Activated gamma-delta T cell treated with Interleukin-2 at 50 U/mL for 16 hours (primary cell): ENCODE data around the gene PRDX5.
"Not testable (repeated sequence)": the region's sequence is repeated elsewhere in the genome, so short reads cannot be mapped to it uniquely, and the experiment has no call there.

Experiments used
- DNase-seq: peaks from one replicate; pipeline ENCODE4 v3.0.0-alpha.2; 2020

Gene PRDX5

GRCh38 chr11:64306563-64306875 is 11.4 kb upstream of the PRDX5 start:
- DNase-seq = no peak

- no peak for DNase-seq
Observed at GRCh38 chr11:64306876-64307622, 10.9 kb upstream of the PRDX5 start.

GRCh38 chr11:64307795-64308194 is 10.1 kb upstream of the PRDX5 start:
- not testable (repeated sequence) for DNase-seq

- DNase-seq = no peak
Observed at GRCh38 chr11:64312947-64313346, 5.0 kb upstream of the PRDX5 start.

GRCh38 chr11:64313491-64314145 is 4.3 kb upstream of the PRDX5 start:
- DNase-seq = no peak

- DNase-seq = no peak
Observed at GRCh38 chr11:64314146-64314804, 3.6 kb upstream of the PRDX5 start.

- no peak for DNase-seq
Observed at GRCh38 chr11:64314805-64315561, 2.9 kb upstream of the PRDX5 start.

- DNase-seq = not testable (repeated sequence)
Observed at GRCh38 chr11:64315667-64316526, 2.0 kb upstream of the PRDX5 start.

GRCh38 chr11:64316672-64317324 is 1.1 kb upstream of the PRDX5 start:
- DNase-seq = peak; percentile 34

GRCh38 chr11:64317325-64317960 is 478 bp upstream of the PRDX5 start, which contains the start of gene TRMT112:
Gene TRMT112, minus strand, starts transcription at chr11:64317559. Its CDS starts 33 bp downstream, at chr11:64317526.
- DNase-seq = peak; percentile 95

- DNase-seq = no peak
Observed at GRCh38 chr11:64318766-64319761, 1.1 kb downstream of the PRDX5 start.

GRCh38 chr11:64320556-64320955 is 2.6 kb downstream of the PRDX5 start:
- DNase-seq = no peak

GRCh38 chr11:64321026-64321425 is 3.1 kb downstream of the PRDX5 start:
- DNase-seq = no peak

GRCh38 chr11:64321533-64321932 is 3.6 kb downstream of the PRDX5 start:
- DNase-seq = no peak

GRCh38 chr11:64322925-64323260 is 5.0 kb downstream of the PRDX5 start:
- no peak for DNase-seq

GRCh38 chr11:64323373-64323772 is 5.5 kb downstream of the PRDX5 start:
- no peak for DNase-seq

GRCh38 chr11:64323984-64324383 is 6.1 kb downstream of the PRDX5 start:
- not testable (repeated sequence) for DNase-seq

- no peak for DNase-seq
Observed at GRCh38 chr11:64324692-64325469, 7.0 kb downstream of the PRDX5 start.

- DNase-seq = no peak
Observed at GRCh38 chr11:64327375-64327774, 9.5 kb downstream of the PRDX5 start.
